CD14-positive monocyte (primary cell): ENCODE results near the gene JSRP1. TPM values are rescaled to one million over a fixed set of nuclear protein-coding genes. Genes with fewer than 3 reads are reported as not detected.

ENCODE experiments used
- DNase-seq, 3 donors: peaks; one replicate each; pipeline ENCODE4 v3.0.0-alpha.2; 2011 to 2022
- H2AFZ ChIP-seq: 2 replicates; pipeline ENCODE4 v1.6.0; 2012; ENCODE audit warnings: mild to moderate bottlenecking, low read depth, low read length, inconsistent platforms; ENCODE audit not compliant: insufficient read depth, poor library complexity, severe bottlenecking
- H3K27ac ChIP-seq, 2 donors: 1 replicate in 1 of 2; 2 replicates in 1 of 2; pipeline ENCODE4 v1.5.1; 2012 to 2013; ENCODE audit warnings: low read length in 2 of 2, control low read depth in 1 of 2, inconsistent platforms in 1 of 2, low read depth in 1 of 2, mild to moderate bottlenecking in 1 of 2
- H3K27me3 ChIP-seq, 2 donors: one replicate each; pipeline versions ENCODE4 v1.6.0 to v1.6.1; 2011 to 2013; ENCODE audit warnings: low read length in 2 of 2; ENCODE audit not compliant: control insufficient read depth in 2 of 2, insufficient read depth in 2 of 2
- H3K36me3 ChIP-seq, 2 donors: replicated peaks in 1 of 2; 1 replicate in 1 of 2; 2 replicates in 1 of 2; pipeline versions ENCODE4 v1.5.1 to v1.6.1; 2012 to 2013; ENCODE audit warnings: low read length in 2 of 2, control low read depth in 1 of 2, inconsistent platforms in 1 of 2, mild to moderate bottlenecking in 1 of 2; ENCODE audit not compliant: insufficient read depth in 2 of 2, control insufficient read depth in 1 of 2
- H3K4me1 ChIP-seq, 2 donors: 1 replicate in 1 of 2; 2 replicates in 1 of 2; pipeline versions ENCODE4 v1.5.1 to v1.6.1; 2012 to 2013; ENCODE audit warnings: low read length in 2 of 2, control low read depth in 1 of 2, inconsistent platforms in 1 of 2, mild to moderate bottlenecking in 1 of 2, moderate library complexity in 1 of 2; ENCODE audit not compliant: insufficient read depth in 2 of 2, control insufficient read depth in 1 of 2
- H3K4me2 ChIP-seq: replicated peaks from 2 replicates; pipeline ENCODE3; 2012; ENCODE audit warnings: low read length, moderate library complexity, mild to moderate bottlenecking; ENCODE audit not compliant: poor library complexity, severe bottlenecking; ENCODE audit errors: extremely low read depth
- H3K4me3 ChIP-seq, 3 experiments: fragments of 200-600 bp in 1 of 3; sonication (generic) in 1 of 3; replicated peaks in 1 of 3; 1 replicate in 2 of 3; 2 replicates in 1 of 3; pipeline ENCODE4 v1.5.1; 2011 to 2013; ENCODE audit warnings: low read length in 3 of 3, mild to moderate bottlenecking in 3 of 3, control low read depth in 2 of 3, low read depth in 2 of 3, inconsistent platforms in 1 of 3, moderate library complexity in 1 of 3
- H3K79me2 ChIP-seq: 2 replicates; pipeline ENCODE4 v1.6.0; 2012; ENCODE audit warnings: mild to moderate bottlenecking, control low read depth, inconsistent platforms, low read length, moderate library complexity; ENCODE audit not compliant: insufficient read depth
- H3K9ac ChIP-seq: 2 replicates; pipeline ENCODE4 v1.6.0; 2017; ENCODE audit warnings: low read length, mild to moderate bottlenecking; ENCODE audit not compliant: insufficient read depth, poor library complexity, severe bottlenecking
- H3K9me3 ChIP-seq, 2 donors: replicated peaks in 1 of 2; 1 replicate in 1 of 2; 2 replicates in 1 of 2; pipeline versions ENCODE4 v1.5.1 to v1.6.1; 2012 to 2013; ENCODE audit warnings: low read length in 2 of 2, control low read depth in 1 of 2; ENCODE audit not compliant: control insufficient read depth in 1 of 2, insufficient read depth in 1 of 2
- H4K20me1 ChIP-seq: 2 replicates; pipeline ENCODE4 v1.6.0; 2012; ENCODE audit warnings: mild to moderate bottlenecking, low read length, control low read depth, moderate library complexity; ENCODE audit not compliant: insufficient read depth
- H3K27ac Mint-ChIP-seq, 7 donors: one replicate each; pipeline ENCODE4 v1.8.0; 2020; ENCODE audit warnings: mild to moderate bottlenecking in 7 of 7, mixed read lengths in 7 of 7, moderate library complexity in 6 of 7, inconsistent platforms in 2 of 7
- H3K27me3 Mint-ChIP-seq, 3 donors: one replicate each; pipeline ENCODE4 v1.8.0; 2021 to 2022; ENCODE audit warnings: low read depth in 3 of 3, mild to moderate bottlenecking in 3 of 3, mixed read lengths in 3 of 3, moderate library complexity in 3 of 3, inconsistent platforms in 1 of 3
- H3K36me3 Mint-ChIP-seq, 2 donors: one replicate each; pipeline ENCODE4 v1.8.0; 2020; ENCODE audit warnings: mixed read lengths in 2 of 2, inconsistent platforms in 1 of 2, mild to moderate bottlenecking in 1 of 2
- H3K4me1 Mint-ChIP-seq: one replicate; pipeline ENCODE4 v1.8.0; 2020; ENCODE audit warnings: mild to moderate bottlenecking, mixed read lengths
- H3K4me3 Mint-ChIP-seq, 2 donors: one replicate each; pipeline ENCODE4 v1.8.0; 2020; ENCODE audit warnings: mild to moderate bottlenecking in 2 of 2, mixed read lengths in 2 of 2, moderate library complexity in 1 of 2
- H3K9me3 Mint-ChIP-seq, 7 donors: one replicate each; pipeline ENCODE4 v1.8.0; 2020 to 2022; ENCODE audit warnings: mixed read lengths in 7 of 7, mild to moderate bottlenecking in 6 of 7, moderate library complexity in 6 of 7, inconsistent platforms in 2 of 7
- CTCF ChIP-seq: fragments of 200-600 bp; IDR thresholded peaks from one replicate; pipeline ENCODE4 v1.8.0; 2022; ENCODE audit warnings: antibody characterized with exemption, mild to moderate bottlenecking
- WGBS: methylation state at CpG from one replicate; pipeline ENCODE4 v1.1.5; 2013; ENCODE audit warnings: missing lambda C conversion rate; ENCODE audit not compliant: insufficient coverage; 5-methylcytosine and 5-hydroxymethylcytosine counted together
- intact Hi-C, 2 donors: fragments of 100-400 bp; cut with micrococcal nuclease; formaldehyde crosslinking; loops; one replicate each; pipeline versions ENCODE4 v1.15.0 to v1.15.1; 2023
- polyA plus RNA-seq, 3 donors: library from polyadenylated mRNA; depleted of rRNA in 1 of 3; unstranded in 2 of 3; stranded (reverse) in 1 of 3; fragments of 300-500 nt in 2 of 3; fragments of >200 nt in 1 of 3; fragmentation: Illumina TruSeq in 2 of 3; gene quantifications; 1 replicate in 2 of 3; 2 replicates in 1 of 3; pipeline ENCODE4 v1.2.3, GENCODE V29; 2012 to 2021

JSRP1 gene
- polyA plus RNA-seq, 3 donors = 0.38 to 0.50 TPM; not detected in 1

GRCh38 chr19:2254064-2254872 lies 1.9 kb downstream of the JSRP1 start:
- H3K27ac ChIP-seq = no peak overlapping the region
- no peak for DNase-seq
- peaks cover 38% of the 10 kb centered on the region for H4K20me1 ChIP-seq
- intact Hi-C loops = no loop called here
- Mint-ChIP-seq H3K9me3 (peaks cover 0 to 5% (median 0%) of the 10 kb centered on the region in 7 donors), H3K27ac (no peak overlapping the region), H3K4me3 (peak overlapping the region; percentile 50 to 86), H3K27me3 (peaks cover 38 to 68% (median 48%) of the 10 kb centered on the region in 3 donors), H3K36me3 (peaks cover 0 to 4% of the 10 kb centered on the region in 2 donors), H3K4me1 (peaks cover 22% of the 10 kb centered on the region)
- H3K4me3 ChIP-seq = peak overlapping the region in 1 of 3 experiments; percentile 70
- 70% methylated on average over 12 of the region's 20 CpGs for WGBS
- TF ChIP-seq CTCF = no peak
- peak overlapping the region; percentile 71 for H2AFZ ChIP-seq
- no peaks in the 10 kb centered on the region for H3K36me3 ChIP-seq
- H3K27me3 ChIP-seq = peaks cover 18 to 44% of the 10 kb centered on the region in 2 donors
- no peak overlapping the region for H3K9ac ChIP-seq
- no peaks in the 10 kb centered on the region for H3K79me2 ChIP-seq
- peak overlapping the region; percentile 74 for H3K4me2 ChIP-seq
- H3K4me1 ChIP-seq = peaks cover 32 to 42% of the 10 kb centered on the region in 2 donors
- peaks cover 0 to 14% of the 10 kb centered on the region in 2 donors for H3K9me3 ChIP-seq

- Histone ChIP-seq H2AFZ (peak overlapping the region; percentile 71), H3K4me2 (peak overlapping the region; percentile 74), H3K79me2 (no peaks in the 10 kb centered on the region), H3K4me3 (peak overlapping the region in 2 of 3 experiments; percentile 7 to 70), H3K4me1 (peaks cover 32 to 42% of the 10 kb centered on the region in 2 donors), H4K20me1 (peaks cover 47% of the 10 kb centered on the region), H3K27ac (no peak overlapping the region), H3K36me3 (peaks cover 6% of the 10 kb centered on the region in 2 donors), H3K9me3 (peaks cover 0 to 14% of the 10 kb centered on the region in 2 donors), H3K9ac (no peak overlapping the region), H3K27me3 (peaks cover 18 to 51% of the 10 kb centered on the region in 2 donors)
- peaks cover 7% of the 10 kb centered on the region in 2 donors for H3K36me3 Mint-ChIP-seq
- peaks cover 22% of the 10 kb centered on the region for H3K4me1 Mint-ChIP-seq
- peaks cover 0 to 8% (median 0%) of the 10 kb centered on the region in 7 donors for H3K9me3 Mint-ChIP-seq
- WGBS = 9% methylated on average over 76 of the region's 77 CpGs
- DNase-seq = peak in 2 of 3 donors; percentile 39 to 50
- peaks cover 43 to 72% (median 47%) of the 10 kb centered on the region in 3 donors for H3K27me3 Mint-ChIP-seq
- intact Hi-C loops = no loop called here
- peak; percentile 26 for TF ChIP-seq CTCF
- no peak overlapping the region for H3K27ac Mint-ChIP-seq
- peak overlapping the region; percentile 64 to 86 for H3K4me3 Mint-ChIP-seq
These were observed 2.8 kb downstream of the JSRP1 start for GRCh38 chr19:2253106-2254063.
